GM12878 (cell line): ENCODE measurements around the gene MPPED1. TPM values are rescaled to one million over a fixed set of nuclear protein-coding genes. Genes with fewer than 3 reads are reported as not detected.

Experiments used
- ATAC-seq: fragments of 200-7000 bp; cut with Tn5 transposase; 3 replicates; pipeline ENCODE4 v1.9.1; 2020; ENCODE audit warnings: mild to moderate bottlenecking, moderate library complexity
- BruUV-seq: library from RNA; stranded (reverse); fragments of 400-500 nt; replicated peaks from 2 replicates; lab custom pipeline; 2021; lab: Mats Ljungman, UMichigan
- CTCF ChIA-PET: fragments of 300-600 bp; sonication (Branson Sonifier 250); formaldehyde crosslinking; extraction: SDS; loops from one replicate; lab custom pipeline; 2021; ENCODE audit warnings: inconsistent platforms; lab: Yijun Ruan, JAX
- POLR2A ChIA-PET: fragments of 350-600 bp; formaldehyde crosslinking; extraction: SDS; loops from one replicate; lab custom pipeline; 2021; ENCODE audit warnings: inconsistent platforms; lab: Charles Lee
- RAD21 ChIA-PET: fragments of 300-600 bp; sonication (Branson Sonifier 250); formaldehyde crosslinking; loops from one replicate; lab custom pipeline; 2023; ENCODE audit warnings: antibody characterized with exemption; ENCODE audit not compliant: unreplicated experiment; lab: Charles Lee
- SMC1A ChIA-PET: fragments of 300-600 bp; sonication (Branson Sonifier 250); formaldehyde crosslinking; loops from one replicate; lab custom pipeline; 2023; ENCODE audit not compliant: unreplicated experiment, uncharacterized antibody; lab: Charles Lee
- DNase-seq: peaks from one replicate; pipeline ENCODE4 v3.0.0-alpha.2; 2011; ENCODE audit warnings: low read depth, low spot score
- FAIRE-seq: peaks from 3 replicates; lab custom pipeline; 2011; peaks lifted over from hg19 to GRCh38; lab: Jason Lieb, UNC
- H2AFZ ChIP-seq: 2 replicates; pipeline ENCODE4 v1.6.0; 2011; ENCODE audit warnings: low read depth, low read length, control low read depth; ENCODE audit not compliant: control insufficient read depth
- H3K27ac ChIP-seq: 2 replicates; pipeline ENCODE4 v1.5.1; 2011; ENCODE audit warnings: control low read depth; ENCODE audit not compliant: control insufficient read depth, insufficient read depth
- H3K27me3 ChIP-seq, 2 experiments: replicated peaks in 1 of 2; 2 replicates each; pipeline versions ENCODE4 v1.6.0 to v1.6.1; 2011; ENCODE audit warnings: low read length in 1 of 2; ENCODE audit not compliant: control insufficient read depth in 2 of 2, insufficient read depth in 2 of 2
- H3K36me3 ChIP-seq, 2 experiments: 2 replicates each; pipeline ENCODE4 v1.5.1; 2011; ENCODE audit warnings: low read length in 1 of 2; ENCODE audit not compliant: control insufficient read depth in 2 of 2, insufficient read depth in 2 of 2
- H3K4me1 ChIP-seq: 2 replicates; pipeline ENCODE4 v1.6.1; 2011; ENCODE audit warnings: mild to moderate bottlenecking, low read length, moderate library complexity, mixed read lengths; ENCODE audit not compliant: control insufficient read depth, insufficient read depth
- H3K4me2 ChIP-seq: 2 replicates; pipeline ENCODE4 v1.6.0; 2011; ENCODE audit warnings: control low read depth; ENCODE audit not compliant: control insufficient read depth, insufficient read depth
- H3K4me3 ChIP-seq: fragments of 200-600 bp; sonication (generic); 2 replicates; pipeline ENCODE4 v1.5.1; 2016
- H3K79me2 ChIP-seq: 2 replicates; pipeline ENCODE4 v1.6.0; 2011; ENCODE audit warnings: low read length; ENCODE audit not compliant: control insufficient read depth, insufficient read depth
- H3K9ac ChIP-seq: 2 replicates; pipeline ENCODE4 v1.8.0; 2011; ENCODE audit warnings: low read length, control low read depth, mixed read lengths; ENCODE audit not compliant: control insufficient read depth, insufficient read depth
- H3K9me3 ChIP-seq: replicated peaks from 3 replicates; pipeline ENCODE4 v1.5.1; 2011; ENCODE audit warnings: mild to moderate bottlenecking, low read length; ENCODE audit not compliant: control insufficient read depth, insufficient read depth
- H4K20me1 ChIP-seq: 2 replicates; pipeline ENCODE4 v1.6.0; 2011; ENCODE audit not compliant: control insufficient read depth, insufficient read depth
- CBFB ChIP-seq: IDR thresholded peaks from 2 replicates; pipeline ENCODE4 v1.6.1; 2016; ENCODE audit warnings: antibody characterized with exemption, low read depth
- CREM ChIP-seq: IDR thresholded peaks from 2 replicates; pipeline ENCODE4 v1.6.1; 2014; ENCODE audit warnings: antibody characterized with exemption, low read depth
- ESRRA ChIP-seq: IDR thresholded peaks from 2 replicates; pipeline ENCODE4 v1.6.1; 2012; ENCODE audit warnings: mild to moderate bottlenecking, low read length, improper control_type of control experiment
- FOXM1 ChIP-seq: IDR thresholded peaks from 2 replicates; pipeline ENCODE4 v1.6.1; 2012; ENCODE audit warnings: low read depth, mild to moderate bottlenecking, inconsistent platforms, low read length, moderate library complexity
- KAT2A ChIP-seq: conservative IDR thresholded peaks from 2 replicates; pipeline ENCODE4 v1.6.1; 2011; ENCODE audit warnings: low read depth, low read length; ENCODE audit not compliant: control insufficient read depth
- MXI1 ChIP-seq: fragments of 150-350 bp; IDR thresholded peaks from 2 replicates; pipeline ENCODE4 v1.6.1; 2011; ENCODE audit warnings: low read depth, mild to moderate bottlenecking, inconsistent platforms, low read length, improper control_type of control experiment
- NFXL1 ChIP-seq: fragments of 450-650 bp; IDR thresholded peaks from 2 replicates; pipeline ENCODE4 v1.6.1; 2017; ENCODE audit warnings: antibody characterized with exemption, mild to moderate bottlenecking, borderline replicate concordance
- NFYA ChIP-seq: IDR thresholded peaks from 2 replicates; pipeline ENCODE4 v1.6.1; 2011; ENCODE audit warnings: low read depth, mild to moderate bottlenecking, low read length, improper control_type of control experiment, borderline replicate concordance
- RELA ChIP-seq: fragments of 450-650 bp; IDR thresholded peaks from 2 replicates; pipeline ENCODE4 v1.8.0; 2014; ENCODE audit warnings: borderline replicate concordance; ENCODE audit not compliant: partially characterized antibody
- SMAD1 ChIP-seq: fragments of 450-650 bp; IDR thresholded peaks from 2 replicates; pipeline ENCODE4 v1.6.1; 2018; ENCODE audit warnings: mild to moderate bottlenecking, low read depth; ENCODE audit not compliant: partially characterized antibody
- SREBF1 ChIP-seq: IDR thresholded peaks from 2 replicates; pipeline ENCODE4 v1.6.1; 2012; ENCODE audit warnings: mild to moderate bottlenecking, low read length
- SRF ChIP-seq, 2 experiments: IDR thresholded peaks; 2 replicates each; pipeline ENCODE4 v1.6.1; 2011; ENCODE audit warnings: low read depth in 2 of 2, low read length in 2 of 2, mild to moderate bottlenecking in 1 of 2, moderate library complexity in 1 of 2
- STAT3 ChIP-seq: IDR thresholded peaks from 2 replicates; pipeline ENCODE4 v1.6.1; 2011; ENCODE audit warnings: low read depth, low read length, improper control_type of control experiment
- TCF7 ChIP-seq: IDR thresholded peaks from 2 replicates; pipeline ENCODE4 v1.6.1; 2014; ENCODE audit warnings: antibody characterized with exemption, borderline replicate concordance
- ZNF207 ChIP-seq: fragments of 450-650 bp; IDR thresholded peaks from 2 replicates; pipeline ENCODE4 v1.6.1; 2014; ENCODE audit warnings: antibody characterized with exemption, mild to moderate bottlenecking, borderline replicate concordance
- ZNF217 ChIP-seq: fragments of 450-650 bp; IDR thresholded peaks from 2 replicates; pipeline ENCODE4 v1.6.1; 2017; ENCODE audit warnings: antibody characterized with exemption, mild to moderate bottlenecking
- WGBS: methylation state at CpG from one replicate; pipeline ENCODE4 v1.1.6; 2016; ENCODE audit warnings: low lambda C conversion rate; ENCODE audit not compliant: insufficient replicate concordance, insufficient coverage; ENCODE audit errors: missing lambda C conversion rate; 5-methylcytosine and 5-hydroxymethylcytosine counted together
- in situ Hi-C: fragments of 300-500 bp; cut with MboI; formaldehyde crosslinking; loops from 9 replicates; pipeline ENCODE4 v1.14.3; 2018; ENCODE audit warnings: mixed read lengths
- intact Hi-C: fragments of 100-400 bp; cut with micrococcal nuclease; formaldehyde crosslinking; loops from one replicate; pipeline ENCODE4 v1.14.2; 2022; ENCODE audit not compliant: unreplicated experiment
- polyA plus RNA-seq, 11 experiments: library from polyadenylated mRNA; depleted of rRNA in 4 of 11; unstranded in 6 of 11; stranded (reverse) in 5 of 11; fragments of >200 nt; fragmentation: Nextera tagmentation in 4 of 11; fragmentation: Illumina TruSeq in 1 of 11; extraction: Ambion mirVana in 4 of 11; extraction: Trizol in 1 of 11; gene quantifications; 1 replicate in 1 of 11; 2 replicates in 10 of 11; pipeline versions ENCODE4 v1.2.1 to v1.2.3, GENCODE V29; 2011 to 2016; ENCODE audit warnings: inconsistent platforms in 2 of 11, missing spikeins in 2 of 11, low read depth in 1 of 11
- total RNA-seq, 4 experiments: library from RNA; depleted of rRNA in 3 of 4; stranded (reverse); fragments of >200 nt in 3 of 4; fragmentation: Illumina TruSeq in 1 of 4; extraction: Trizol in 1 of 4; gene quantifications; 2 replicates each; pipeline versions ENCODE4 v1.2.1 to v1.2.3, GENCODE V29; 2013 to 2021
- TF ChIP-seq, protein P1 (sequence below): IDR thresholded peaks from 2 replicates; pipeline ENCODE4 v1.6.1; 2011; ENCODE audit warnings: low read depth, mild to moderate bottlenecking, low read length, moderate library complexity, borderline replicate concordance; ENCODE audit errors: extremely low read depth
- TF ChIP-seq, protein P2 (sequence below), 3 experiments: IDR thresholded peaks in 2 of 3; conservative IDR thresholded peaks in 1 of 3; 2 replicates each; pipeline ENCODE4 v1.5.1; 2011; ENCODE audit warnings: low read depth in 3 of 3, low read length in 3 of 3, mild to moderate bottlenecking in 3 of 3, control low read depth in 2 of 3, moderate library complexity in 2 of 3, inconsistent platforms in 1 of 3, mixed read lengths in 1 of 3; ENCODE audit not compliant: control insufficient read depth in 2 of 3, insufficient read depth in 1 of 3; ENCODE audit errors: extremely low read depth in 1 of 3
- TF ChIP-seq, protein P3 (sequence below): IDR thresholded peaks from 2 replicates; pipeline ENCODE4 v1.6.1; 2012; ENCODE audit warnings: low read depth, low read length, improper control_type of control experiment
- TF ChIP-seq, protein P4 (sequence below): IDR thresholded peaks from 2 replicates; pipeline ENCODE4 v1.6.1; 2012; ENCODE audit warnings: low read length, inconsistent platforms

The MPPED1 gene
- total and polyA plus RNA-seq, 10 of the 15 experiments (the other 5 are each of a cell fraction or from before 2014, with no cell fraction given), result 0.11 TPM; not detected in 9

DNA sequence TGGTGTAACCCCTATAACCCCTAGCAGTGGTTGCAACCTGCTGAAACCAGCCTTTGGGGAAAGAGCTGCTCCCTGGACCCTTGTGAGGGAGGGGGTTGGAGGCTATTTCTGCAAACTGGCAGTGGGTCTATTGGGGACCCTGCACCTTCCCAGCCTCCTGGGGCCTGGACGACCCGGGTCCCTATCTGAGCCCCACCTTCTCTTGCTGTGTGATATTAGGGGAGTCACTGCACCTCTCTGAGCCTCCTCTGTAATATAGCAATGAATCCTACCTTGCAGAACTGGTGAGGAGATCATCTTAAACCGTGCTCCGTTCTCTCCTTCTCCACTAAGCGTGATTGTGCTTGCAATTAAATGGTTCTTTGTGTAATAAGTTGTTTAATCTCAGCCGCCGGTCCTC lies 24.0 kb upstream of the MPPED1 start:
- POLR2A ChIA-PET, result no interaction called here
- SMC1A ChIA-PET, result no interaction called here
- no TSS peak for BruUV-seq
- FAIRE-seq (no peak), ATAC-seq (no peak), DNase-seq (no peak)
- Histone ChIP-seq H3K27ac (no peak overlapping the region), H3K9ac (no peak overlapping the region), H4K20me1 (no peaks in the 10 kb centered on the region), H3K4me1 (no peaks in the 10 kb centered on the region), H3K79me2 (no peaks in the 10 kb centered on the region), H3K4me3 (no peak overlapping the region), H2AFZ (no peak overlapping the region), H3K4me2 (no peak overlapping the region), H3K36me3 (no peaks in the 10 kb centered on the region), H3K9me3 (no peaks in the 10 kb centered on the region), H3K27me3 (peaks cover 0 to 3% of the 10 kb centered on the region in 2 experiments; a peak in 3 of 4 replicates)
- in situ Hi-C loops (no loop called here), intact Hi-C loops (loop anchor here (1.0 to 2.0 kb wide), 4 partner anchors 93 to 1238 kb away; no protein-coding TSS in a partner anchor)
- CTCF ChIA-PET, result interaction anchor here (0.7 to 8.7 kb wide), 7 partner anchors 10 to 439 kb away, joined by 3 to 72 read pairs (median 3); no protein-coding TSS in a partner anchor
- TF ChIP-seq SRF (IDR thresholded peaks at IDR 0.05; ENCODE audit: low read depth in 2 of 2, low read length in 2 of 2) (no peak), SREBF1 (no peak), KAT2A (no peak), NFYA (no peak), FOXM1 (no peak), CREM (no peak), CBFB (no peak), MXI1 (no peak), ZNF207 (no peak), ZNF217 (no peak), TCF7 (no peak), ESRRA (no peak), RELA (no peak), STAT3 (no peak), NFXL1 (no peak), SMAD1 (no peak)
- TF ChIP-seq, protein P1, sequence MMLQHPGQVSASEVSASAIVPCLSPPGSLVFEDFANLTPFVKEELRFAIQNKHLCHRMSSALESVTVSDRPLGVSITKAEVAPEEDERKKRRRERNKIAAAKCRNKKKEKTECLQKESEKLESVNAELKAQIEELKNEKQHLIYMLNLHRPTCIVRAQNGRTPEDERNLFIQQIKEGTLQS, result no peak
- TF ChIP-seq, protein P2, sequence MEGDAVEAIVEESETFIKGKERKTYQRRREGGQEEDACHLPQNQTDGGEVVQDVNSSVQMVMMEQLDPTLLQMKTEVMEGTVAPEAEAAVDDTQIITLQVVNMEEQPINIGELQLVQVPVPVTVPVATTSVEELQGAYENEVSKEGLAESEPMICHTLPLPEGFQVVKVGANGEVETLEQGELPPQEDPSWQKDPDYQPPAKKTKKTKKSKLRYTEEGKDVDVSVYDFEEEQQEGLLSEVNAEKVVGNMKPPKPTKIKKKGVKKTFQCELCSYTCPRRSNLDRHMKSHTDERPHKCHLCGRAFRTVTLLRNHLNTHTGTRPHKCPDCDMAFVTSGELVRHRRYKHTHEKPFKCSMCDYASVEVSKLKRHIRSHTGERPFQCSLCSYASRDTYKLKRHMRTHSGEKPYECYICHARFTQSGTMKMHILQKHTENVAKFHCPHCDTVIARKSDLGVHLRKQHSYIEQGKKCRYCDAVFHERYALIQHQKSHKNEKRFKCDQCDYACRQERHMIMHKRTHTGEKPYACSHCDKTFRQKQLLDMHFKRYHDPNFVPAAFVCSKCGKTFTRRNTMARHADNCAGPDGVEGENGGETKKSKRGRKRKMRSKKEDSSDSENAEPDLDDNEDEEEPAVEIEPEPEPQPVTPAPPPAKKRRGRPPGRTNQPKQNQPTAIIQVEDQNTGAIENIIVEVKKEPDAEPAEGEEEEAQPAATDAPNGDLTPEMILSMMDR (IDR thresholded peaks at IDR 0.05 in 2 of 3, conservative IDR thresholded peaks at IDR 0.05 in 1 of 3; ENCODE audit: control insufficient read depth in 2 of 3, extremely low read depth in 1 of 3, insufficient read depth in 1 of 3, low read depth in 3 of 3, low read length in 3 of 3), result no peak
- TF ChIP-seq, protein P3, sequence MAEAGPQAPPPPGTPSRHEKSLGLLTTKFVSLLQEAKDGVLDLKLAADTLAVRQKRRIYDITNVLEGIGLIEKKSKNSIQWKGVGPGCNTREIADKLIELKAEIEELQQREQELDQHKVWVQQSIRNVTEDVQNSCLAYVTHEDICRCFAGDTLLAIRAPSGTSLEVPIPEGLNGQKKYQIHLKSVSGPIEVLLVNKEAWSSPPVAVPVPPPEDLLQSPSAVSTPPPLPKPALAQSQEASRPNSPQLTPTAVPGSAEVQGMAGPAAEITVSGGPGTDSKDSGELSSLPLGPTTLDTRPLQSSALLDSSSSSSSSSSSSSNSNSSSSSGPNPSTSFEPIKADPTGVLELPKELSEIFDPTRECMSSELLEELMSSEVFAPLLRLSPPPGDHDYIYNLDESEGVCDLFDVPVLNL, result no peak
- TF ChIP-seq, protein P4, sequence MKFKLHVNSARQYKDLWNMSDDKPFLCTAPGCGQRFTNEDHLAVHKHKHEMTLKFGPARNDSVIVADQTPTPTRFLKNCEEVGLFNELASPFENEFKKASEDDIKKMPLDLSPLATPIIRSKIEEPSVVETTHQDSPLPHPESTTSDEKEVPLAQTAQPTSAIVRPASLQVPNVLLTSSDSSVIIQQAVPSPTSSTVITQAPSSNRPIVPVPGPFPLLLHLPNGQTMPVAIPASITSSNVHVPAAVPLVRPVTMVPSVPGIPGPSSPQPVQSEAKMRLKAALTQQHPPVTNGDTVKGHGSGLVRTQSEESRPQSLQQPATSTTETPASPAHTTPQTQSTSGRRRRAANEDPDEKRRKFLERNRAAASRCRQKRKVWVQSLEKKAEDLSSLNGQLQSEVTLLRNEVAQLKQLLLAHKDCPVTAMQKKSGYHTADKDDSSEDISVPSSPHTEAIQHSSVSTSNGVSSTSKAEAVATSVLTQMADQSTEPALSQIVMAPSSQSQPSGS, result no peak
- RAD21 ChIA-PET, result interaction anchor here (1.0 kb wide), 1 partner anchor 114 kb away, joined by 3 read pairs; no protein-coding TSS in a partner anchor
- WGBS, result 24% methylated on average over 7 of the region's 7 CpGs
